HepG2 (cell line): ENCODE measurements around the gene EFL1. TPM values are rescaled to one million over a fixed set of nuclear protein-coding genes. Genes with fewer than 3 reads are reported as not detected.

Experiments used
- ATAC-seq: fragments of 200-7000 bp; cut with Tn5 transposase; 3 replicates; pipeline ENCODE4 v1.9.1; 2020; ENCODE audit warnings: mild to moderate bottlenecking, moderate library complexity
- BruUV-seq: library from RNA; stranded (reverse); fragments of 400-500 nt; replicated peaks from 2 replicates; lab custom pipeline; 2021; lab: Mats Ljungman, UMichigan
- CTCF ChIA-PET: fragments of 300-600 bp; formaldehyde crosslinking; extraction: SDS; loops from one replicate; lab custom pipeline; 2021; ENCODE audit warnings: low total read pairs, inconsistent platforms, low intra/inter-chr PET ratio; lab: Yijun Ruan, JAX
- POLR2A ChIA-PET: fragments of 350-600 bp; sonication (Branson Sonifier 250); formaldehyde crosslinking; loops from one replicate; lab custom pipeline; 2020; ENCODE audit warnings: antibody characterized with exemption, inconsistent platforms; lab: Yijun Ruan, JAX
- DNase-seq: peaks from one replicate; pipeline ENCODE4 v3.0.0-alpha.2; 2015; ENCODE audit warnings: low spot score
- FAIRE-seq: peaks from 3 replicates; lab custom pipeline; 2011; peaks lifted over from hg19 to GRCh38; lab: Jason Lieb, UNC
- H2AFZ ChIP-seq: one replicate; pipeline ENCODE4 v1.6.1; 2011; ENCODE audit warnings: low read length, inconsistent platforms
- H3K27ac ChIP-seq: fragments of 300-600 bp; 3 replicates; pipeline ENCODE4 v1.8.0; 2011; ENCODE audit warnings: mixed run types, mild to moderate bottlenecking, mixed read lengths, low read length, inconsistent platforms; ENCODE audit not compliant: insufficient read depth; ENCODE audit errors: extremely low read length
- H3K27me3 ChIP-seq, 2 experiments: fragments of 200-600 bp in 1 of 2; 2 replicates in 1 of 2; 3 replicates in 1 of 2; pipeline versions ENCODE4 v1.6.0 to v1.8.0; 2011; ENCODE audit warnings: low read length in 2 of 2, mild to moderate bottlenecking in 2 of 2, moderate library complexity in 2 of 2, inconsistent platforms in 1 of 2; ENCODE audit not compliant: insufficient read depth in 2 of 2, control insufficient read depth in 1 of 2
- H3K36me3 ChIP-seq, 2 experiments: fragments of 200-600 bp in 1 of 2; replicated peaks in 1 of 2; 2 replicates in 1 of 2; 3 replicates in 1 of 2; pipeline versions ENCODE4 v1.5.1 to v1.8.0; 2011; ENCODE audit warnings: low read length in 2 of 2, inconsistent platforms in 1 of 2; ENCODE audit not compliant: insufficient read depth in 2 of 2, control insufficient read depth in 1 of 2
- H3K4me1 ChIP-seq: 2 replicates; pipeline ENCODE4 v1.5.1; 2012; ENCODE audit warnings: low read length, inconsistent platforms; ENCODE audit not compliant: insufficient read depth
- H3K4me2 ChIP-seq: 2 replicates; pipeline ENCODE4 v1.6.0; 2011; ENCODE audit warnings: low read depth, low read length, inconsistent platforms
- H3K4me3 ChIP-seq, 3 experiments: fragments of 200-600 bp in 1 of 3; sonication (generic), shearing (Covaris generic) in 1 of 3; replicated peaks in 1 of 3; 2 replicates each; pipeline ENCODE4 v1.5.1; 2011 to 2016; ENCODE audit warnings: low read length in 3 of 3, inconsistent platforms in 2 of 3, low read depth in 2 of 3, mild to moderate bottlenecking in 2 of 3, control low read depth in 1 of 3, mixed read lengths in 1 of 3; ENCODE audit not compliant: insufficient read depth in 1 of 3
- H3K79me2 ChIP-seq: one replicate; pipeline ENCODE4 v1.6.1; 2011; ENCODE audit warnings: low read length, inconsistent platforms; ENCODE audit not compliant: insufficient read depth
- H3K9ac ChIP-seq: 2 replicates; pipeline ENCODE4 v1.6.0; 2011; ENCODE audit warnings: mild to moderate bottlenecking, low read depth, low read length, inconsistent platforms; ENCODE audit not compliant: insufficient read depth
- H3K9me3 ChIP-seq: 2 replicates; pipeline ENCODE4 v1.5.1; 2012; ENCODE audit warnings: mild to moderate bottlenecking, low read length
- H4K20me1 ChIP-seq: 2 replicates; pipeline ENCODE4 v1.6.0; 2011; ENCODE audit warnings: inconsistent platforms, mild to moderate bottlenecking, low read length, moderate library complexity; ENCODE audit not compliant: insufficient read depth
- BATF2 ChIP-seq: sonication (generic); formaldehyde crosslinking; IDR thresholded peaks from 2 replicates; pipeline ENCODE4 v1.8.0; 2022; ENCODE audit warnings: mild to moderate bottlenecking, missing genetic modification reagents, moderate library complexity
- HMG20A ChIP-seq: IDR thresholded peaks from 2 replicates; pipeline ENCODE4 v1.6.1; 2016; ENCODE audit warnings: borderline replicate concordance
- HNF4G ChIP-seq, 2 experiments: sonication (generic) in 1 of 2; formaldehyde crosslinking in 1 of 2; IDR thresholded peaks; 2 replicates each; pipeline versions ENCODE4 v1.4.0 to v1.6.1; 2011 to 2020; ENCODE audit warnings: borderline replicate concordance in 2 of 2, low read depth in 2 of 2, mild to moderate bottlenecking in 2 of 2, low read length in 1 of 2, missing genetic modification reagents in 1 of 2, moderate library complexity in 1 of 2
- KDM6A ChIP-seq: IDR thresholded peaks from 2 replicates; pipeline ENCODE4 v1.6.1; 2016; ENCODE audit warnings: low read depth
- NPAS2 ChIP-seq: sonication (generic); formaldehyde crosslinking; IDR thresholded peaks from 2 replicates; pipeline ENCODE4 v1.8.0; 2022; ENCODE audit warnings: mild to moderate bottlenecking, missing genetic modification reagents, borderline replicate concordance
- POLR2AphosphoS5 ChIP-seq: IDR thresholded peaks from 2 replicates; pipeline ENCODE4 v1.6.1; 2012; ENCODE audit warnings: low read depth, low read length
- SATB2 ChIP-seq: sonication (generic); formaldehyde crosslinking; IDR thresholded peaks from 2 replicates; pipeline ENCODE4 v1.5.0; 2020; ENCODE audit warnings: missing genetic modification reagents
- SMYD3 ChIP-seq: sonication (generic); formaldehyde crosslinking; IDR thresholded peaks from 2 replicates; pipeline ENCODE4 v1.8.1; 2023; ENCODE audit warnings: mild to moderate bottlenecking, missing genetic modification reagents
- ZBTB40 ChIP-seq, 2 experiments: fragments of 450-650 bp in 1 of 2; sonication (generic) in 1 of 2; formaldehyde crosslinking in 1 of 2; IDR thresholded peaks; 2 replicates each; pipeline versions ENCODE4 v1.6.1 to v1.8.0; 2016 to 2022; ENCODE audit warnings: antibody characterized with exemption in 1 of 2, mild to moderate bottlenecking in 1 of 2, missing genetic modification reagents in 1 of 2
- ZNF224 ChIP-seq: sonication (generic); formaldehyde crosslinking; IDR thresholded peaks from 2 replicates; pipeline ENCODE4 v1.5.0; 2020; ENCODE audit warnings: mild to moderate bottlenecking, missing genetic modification reagents
- ZNF570 ChIP-seq: sonication (generic); formaldehyde crosslinking; IDR thresholded peaks from 2 replicates; pipeline ENCODE4 v1.4.0; 2020; ENCODE audit warnings: mild to moderate bottlenecking, missing genetic modification reagents, borderline replicate concordance
- ZNF772 ChIP-seq: sonication (generic); formaldehyde crosslinking; IDR thresholded peaks from 2 replicates; pipeline ENCODE4 v1.5.0; 2020; ENCODE audit warnings: mild to moderate bottlenecking, missing genetic modification reagents
- ZNF816 ChIP-seq: sonication (generic); formaldehyde crosslinking; IDR thresholded peaks from 2 replicates; pipeline ENCODE4 v1.8.0; 2022; ENCODE audit warnings: missing genetic modification reagents, mild to moderate bottlenecking, borderline replicate concordance
- WGBS: methylation state at CpG from one replicate; pipeline ENCODE4 v1.1.6; 2017; ENCODE audit warnings: low lambda C conversion rate; 5-methylcytosine and 5-hydroxymethylcytosine counted together
- in situ Hi-C: cut with HindIII; loops from 2 replicates; pipeline ENCODE4 v1.10.0; 2017; ENCODE audit warnings: low pct_unique_long_range_greater_than_20kb; ENCODE audit not compliant: extremely low pct_ligation_motif_present
- intact Hi-C: fragments of 100-400 bp; cut with micrococcal nuclease; formaldehyde crosslinking; loops from one replicate; pipeline ENCODE4 v1.10.0; 2022; ENCODE audit not compliant: unreplicated experiment
- polyA plus RNA-seq, 8 experiments: library from polyadenylated mRNA; depleted of rRNA in 3 of 8; stranded (reverse) in 7 of 8; unstranded in 1 of 8; fragments of >200 nt; fragmentation: Illumina TruSeq in 4 of 8; extraction: Trizol in 4 of 8; gene quantifications; 2 replicates each; pipeline versions ENCODE4 v1.2.1 to v1.2.3, GENCODE V29; 2011 to 2016; ENCODE audit warnings: low read depth in 4 of 8, missing spikeins in 1 of 8, mixed read lengths in 1 of 8; ENCODE audit not compliant: insufficient read depth in 1 of 8
- total RNA-seq, 5 experiments: library from RNA; depleted of rRNA; stranded (reverse); fragments of >200 nt; fragmentation: Illumina TruSeq; extraction: Trizol; gene quantifications; 2 replicates each; pipeline ENCODE4 v1.2.3, GENCODE V29; 2016; ENCODE audit warnings: low read depth in 1 of 5
- TF ChIP-seq, protein P1 (sequence below): sonication (generic); formaldehyde crosslinking; IDR thresholded peaks from 2 replicates; pipeline ENCODE4 v1.8.0; 2022; ENCODE audit warnings: mild to moderate bottlenecking, missing genetic modification reagents, moderate library complexity

The EFL1 gene
- total and polyA plus RNA-seq, 2 of the 13 experiments (the other 11 are each of a cell fraction or from before 2014, with no cell fraction given): 6.4 to 12.0 TPM

- ChIA-PET CTCF (interaction anchor here (2.5 kb wide), 1 partner anchor 88 kb away, joined by 19 read pairs; no protein-coding TSS in a partner anchor), POLR2A (no interaction called here)
- DNase-seq: no peak
- H2AFZ ChIP-seq: no peak overlapping the region
- H3K27me3 ChIP-seq: peaks cover 3 to 7% of the 10 kb centered on the region in 2 experiments; a peak in 2 of 5 replicates
- in situ Hi-C loops (no loop called here), intact Hi-C loops (no loop called here)
- H3K79me2 ChIP-seq: no peaks in the 10 kb centered on the region
- H3K9ac ChIP-seq: no peak overlapping the region
- H3K4me1 ChIP-seq: no peaks in the 10 kb centered on the region
- WGBS: 74% methylated on average over 5 of the region's 5 CpGs
- no peak overlapping the region for H3K4me2 ChIP-seq
- BruUV-seq: no TSS peak
- no peak for ATAC-seq
- no peaks in the 10 kb centered on the region for H3K36me3 ChIP-seq
- no peak for FAIRE-seq
- H3K4me3 ChIP-seq: no peak overlapping the region
- no peaks in the 10 kb centered on the region; the same call in 1 of the 2 replicates for H4K20me1 ChIP-seq
- no peak overlapping the region for H3K27ac ChIP-seq
- no peaks in the 10 kb centered on the region for H3K9me3 ChIP-seq
- no peak for TF ChIP-seq ZNF570 (CRISPR knock-in tag)
- no peak for TF ChIP-seq POLR2AphosphoS5
- TF ChIP-seq ZNF772 (CRISPR knock-in tag): no peak
- TF ChIP-seq KDM6A: no peak
- TF ChIP-seq ZNF816 (CRISPR knock-in tag): no peak
- no peak for TF ChIP-seq HNF4G (IDR thresholded peaks at IDR 0.05; ENCODE audit: borderline replicate concordance, low read depth, low read length)
- TF ChIP-seq HNF4G (CRISPR knock-in tag; IDR thresholded peaks at IDR 0.05; ENCODE audit: borderline replicate concordance, low read depth): no peak
- TF ChIP-seq HMG20A (CRISPR knock-in tag): no peak
- TF ChIP-seq SMYD3 (CRISPR knock-in tag): no peak
- TF ChIP-seq, protein P1, sequence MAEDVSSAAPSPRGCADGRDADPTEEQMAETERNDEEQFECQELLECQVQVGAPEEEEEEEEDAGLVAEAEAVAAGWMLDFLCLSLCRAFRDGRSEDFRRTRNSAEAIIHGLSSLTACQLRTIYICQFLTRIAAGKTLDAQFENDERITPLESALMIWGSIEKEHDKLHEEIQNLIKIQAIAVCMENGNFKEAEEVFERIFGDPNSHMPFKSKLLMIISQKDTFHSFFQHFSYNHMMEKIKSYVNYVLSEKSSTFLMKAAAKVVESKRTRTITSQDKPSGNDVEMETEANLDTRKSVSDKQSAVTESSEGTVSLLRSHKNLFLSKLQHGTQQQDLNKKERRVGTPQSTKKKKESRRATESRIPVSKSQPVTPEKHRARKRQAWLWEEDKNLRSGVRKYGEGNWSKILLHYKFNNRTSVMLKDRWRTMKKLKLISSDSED (CRISPR knock-in tag): no peak
- no peak for TF ChIP-seq BATF2 (CRISPR knock-in tag)
- TF ChIP-seq ZNF224 (CRISPR knock-in tag): no peak
- TF ChIP-seq SATB2 (CRISPR knock-in tag): no peak
- no peak for TF ChIP-seq NPAS2
- TF ChIP-seq ZBTB40 (IDR thresholded peaks at IDR 0.05): no peak
- no peak for TF ChIP-seq ZBTB40 (CRISPR knock-in tag; IDR thresholded peaks at IDR 0.05)
Measured at GRCh38 chr15:82110144-82110543, 152.4 kb downstream of the EFL1 start.
